Measurements from ENCODE around the gene SNAPC4. TPM values are rescaled to one million over a fixed set of nuclear protein-coding genes. Genes with fewer than 3 reads are reported as not detected.

SNAPC4 gene
- total and polyA plus RNA-seq, 9 of the 15 experiments (the other 6 are each of a cell fraction or from before 2014, with no cell fraction given) = 0.21 to 21.8 (median 8.8) TPM

- TF ChIP-seq E2F6 (IDR thresholded peaks at IDR 0.05; ENCODE audit: borderline replicate concordance in 1 of 2, extremely low read depth in 1 of 2, insufficient read depth in 1 of 2, insufficient read length in 1 of 2, low read depth in 1 of 2, low read length in 1 of 2, poor library complexity in 1 of 2, severe bottlenecking in 1 of 2) (peak in 1 of 2 experiments; percentile 8), RNF219 (CRISPR knock-in tag; IDR thresholded peaks at IDR 0.05) (no peak), ZNF695 (CRISPR knock-in tag; IDR thresholded peaks at IDR 0.05) (no peak), HCFC1 (IDR thresholded peaks at IDR 0.05; ENCODE audit: low read depth, low read length) (no peak), KDM5B (IDR thresholded peaks at IDR 0.05; ENCODE audit: insufficient replicate concordance, low read depth, low read length) (peak; percentile 9), CTCF (IDR thresholded peaks at IDR 0.05 in 2 of 3, conservative IDR thresholded peaks at IDR 0.05 in 1 of 3; ENCODE audit: insufficient read depth in 2 of 3, low read depth in 1 of 3, low read length in 3 of 3) (0 out of 6 replicates have a peak, but pooled peaks of 1 of the 3 experiments have one; percentile 5), MTA2 (IDR thresholded peaks at IDR 0.05; ENCODE audit: low read depth) (no peak), IRF1 (CRISPR knock-in tag; IDR thresholded peaks at IDR 0.05; ENCODE audit: borderline replicate concordance) (no peak), UBTF (IDR thresholded peaks at IDR 0.05; ENCODE audit: borderline replicate concordance in 1 of 2, low read depth in 2 of 2, low read length in 2 of 2) (peak; percentile 56 to 77; a peak in 1 of 4 replicates), MAX (CRISPR knock-in tag; IDR thresholded peaks at IDR 0.05) (no peak), PPARD (CRISPR knock-in tag; IDR thresholded peaks at IDR 0.05) (no peak), RBM25 (IDR thresholded peaks at IDR 0.05; ENCODE audit: low read depth, low read length, severe bottlenecking) (no peak), RBFOX2 (IDR thresholded peaks at IDR 0.05; ENCODE audit: low read depth, low read length) (peak; percentile 38; the same call in 1 of the 2 replicates), ZNF436 (CRISPR knock-in tag; IDR thresholded peaks at IDR 0.05) (no peak), HIVEP1 (CRISPR knock-in tag; IDR thresholded peaks at IDR 0.05) (no peak), MEF2A (IDR thresholded peaks at IDR 0.05; ENCODE audit: control insufficient read depth, low read depth, low read length) (no peak)
These were observed 38.8 kb upstream of the SNAPC4 start (continued) for GRCh38 chr9:136438548-136439480.
